Small intestine (tissue), 16 donors: ENCODE results near the gene TMEM109. TPM values are rescaled to one million over a fixed set of nuclear protein-coding genes. Genes with fewer than 3 reads are reported as not detected.
A peak's percentile ranks its signal among the peaks of the same experiment; 100 is the strongest.

ENCODE experiments used
- DNase-seq, 2 donors: peaks; one replicate each; pipeline versions ENCODE4 v3.0.0 to v3.0.0-alpha.2; 2013
- FAIRE-seq: peaks from 2 replicates; lab custom pipeline; 2012; peaks lifted over from hg19 to GRCh38; lab: Jason Lieb, UNC
- H3K27ac ChIP-seq, 3 donors: one replicate each; pipeline ENCODE4 v1.5.1; 2013; ENCODE audit warnings: low read length in 2 of 3, mild to moderate bottlenecking in 2 of 3, control low read depth in 1 of 3, inconsistent platforms in 1 of 3, low read depth in 1 of 3, moderate library complexity in 1 of 3
- H3K27me3 ChIP-seq, 3 donors: one replicate each; pipeline ENCODE4 v1.6.1; 2013; ENCODE audit warnings: low read length in 3 of 3, inconsistent platforms in 1 of 3; ENCODE audit not compliant: control insufficient read depth in 3 of 3, insufficient read depth in 3 of 3
- H3K36me3 ChIP-seq, 3 donors: one replicate each; pipeline ENCODE4 v1.6.1; 2013; ENCODE audit warnings: low read length in 3 of 3, inconsistent platforms in 1 of 3, low read depth in 1 of 3, mild to moderate bottlenecking in 1 of 3, moderate library complexity in 1 of 3; ENCODE audit not compliant: control insufficient read depth in 3 of 3, insufficient read depth in 2 of 3
- H3K4me1 ChIP-seq, 3 donors: one replicate each; pipeline ENCODE4 v1.6.1; 2013; ENCODE audit warnings: low read length in 2 of 3, inconsistent platforms in 1 of 3, low read depth in 1 of 3, mild to moderate bottlenecking in 1 of 3, moderate library complexity in 1 of 3; ENCODE audit not compliant: control insufficient read depth in 3 of 3, insufficient read depth in 2 of 3
- H3K4me3 ChIP-seq, 3 donors: one replicate each; pipeline ENCODE4 v1.5.1; 2013; ENCODE audit warnings: low read length in 3 of 3, control low read depth in 1 of 3, inconsistent platforms in 1 of 3, low read depth in 1 of 3, mild to moderate bottlenecking in 1 of 3, moderate library complexity in 1 of 3
- H3K9me3 ChIP-seq, 2 donors: one replicate each; pipeline ENCODE4 v1.6.1; 2013; ENCODE audit warnings: low read depth in 1 of 2, low read length in 1 of 2; ENCODE audit not compliant: control insufficient read depth in 2 of 2, insufficient read depth in 1 of 2
- WGBS, 3 donors: extraction: QIAGEN DNeasy Blood & Tissue Kit; methylation state at CpG; one replicate each; pipeline ENCODE4 v1.1.7; 2013; 5-methylcytosine and 5-hydroxymethylcytosine counted together
- long read RNA-seq, 10 donors: transcript quantifications; one replicate each; lab custom pipeline, GENCODE V29; 2026
- polyA plus RNA-seq, 4 donors: library from polyadenylated mRNA; stranded (reverse) in 3 of 4; unstranded in 1 of 4; fragments of 200-250 nt in 3 of 4; fragments of 120-200 nt in 1 of 4; gene quantifications; one replicate each; pipeline versions ENCODE4 v1.2.1 to v1.2.3, GENCODE V29; 2013
- donor health status: healthy with polysubstance abuse.
- donor health status: control.
- donor health status: control.
- donor health status: Bipolar disorder and iron deficiency.
- donor health status: healthy.

Gene TMEM109
- 10 to 100 TPM; 14.1 to 63.7 (median 33.9) TPM for polyA plus RNA-seq
- long read RNA-seq, donor 1, transcript TMEM109-201 (4 exons, 2,413 nt) = major isoform, 16 of 17 reads
- long read RNA-seq, donor 1, partial matches to known transcripts = 0 of 17 reads
- long read RNA-seq, donor 1, other reads (novel, unspliced or antisense) = 0 of 17 reads
- long read RNA-seq, donor 2, transcript TMEM109-201 (4 exons, 2,413 nt) = major isoform, 6 of 6 reads
- long read RNA-seq, donor 2, partial matches to known transcripts = 0 of 6 reads
- long read RNA-seq, donor 2, other reads (novel, unspliced or antisense) = 0 of 6 reads
- long read RNA-seq, donor 3, transcript TMEM109-201 (4 exons, 2,413 nt) = major isoform, 18 of 20 reads
- long read RNA-seq, donor 3, partial matches to known transcripts = 0 of 20 reads
- long read RNA-seq, donor 3, other reads (novel, unspliced or antisense) = 0 of 20 reads
- long read RNA-seq, donor 4, partial matches to known transcripts = 0 of 2 reads
- long read RNA-seq, donor 4, other reads (novel, unspliced or antisense) = 0 of 2 reads
- long read RNA-seq, donor 5, transcript TMEM109-201 (4 exons, 2,413 nt) = major isoform, 5 of 7 reads
- long read RNA-seq, donor 5, partial matches to known transcripts = 0 of 7 reads
- long read RNA-seq, donor 5, other reads (novel, unspliced or antisense) = 0 of 7 reads
- long read RNA-seq, donor 6, transcript TMEM109-201 (4 exons, 2,413 nt) = major isoform, 11 of 17 reads
- long read RNA-seq, donor 6, partial matches to known transcripts = 6 of 17 reads
- long read RNA-seq, donor 6, other reads (novel, unspliced or antisense) = 0 of 17 reads
- long read RNA-seq, donor 7 = 0 reads
- long read RNA-seq, donor 8, partial matches to known transcripts = 7 of 10 reads
- long read RNA-seq, donor 8, other reads (novel, unspliced or antisense) = 0 of 10 reads
- long read RNA-seq, donor 9, partial matches to known transcripts = 0 of 3 reads
- long read RNA-seq, donor 9, other reads (novel, unspliced or antisense) = 0 of 3 reads
- long read RNA-seq, donor 10, transcript TMEM109-201 (4 exons, 2,413 nt) = major isoform, 36 of 39 reads
- long read RNA-seq, donor 10, partial matches to known transcripts = 0 of 39 reads
- long read RNA-seq, donor 10, other reads (novel, unspliced or antisense) = 0 of 39 reads

- Histone ChIP-seq H3K9me3 (no peaks in the 10 kb centered on the region), H3K36me3 (peaks cover 0 to 3% (median 0%) of the 10 kb centered on the region in 3 donors), H3K4me1 (peaks cover 6 to 12% (median 8%) of the 10 kb centered on the region in 3 donors), H3K27ac (peak within 1 kb of the TSS; percentile 77 to 96 (median 95)), H3K27me3 (no peaks in the 10 kb centered on the region), H3K4me3 (peak within 1 kb of the TSS; percentile 68 to 86 (median 81))
- 0% methylated on average over 48 to 70 of the region's 70 CpGs for WGBS, 3 donors
- DNase-seq (peak; percentile 94 to 95), FAIRE-seq (no peak)
Observed at GRCh38 chr11:60913793-60914632, at the start of gene TMEM109. Gene TMEM109 (plus strand): TSS chr11:60914158. CDS start chr11:60919694, 5,536 bp downstream.

GRCh38 chr11:60864856-60865513 lies 49.0 kb upstream of the TMEM109 start:
- FAIRE-seq = no peak
- WGBS, 3 donors = 76 to 85% (median 77%) methylated on average over 7 of the region's 7 CpGs

GRCh38 chr11:60866911-60867870 lies 46.8 kb upstream of the TMEM109 start, which contains the start of gene ZP1:
Gene ZP1 (plus strand): TSS chr11:60867542. CDS start chr11:60867562, 20 bp downstream.
- H3K27me3 ChIP-seq = no peaks in the 10 kb centered on the region
- WGBS, 3 donors = 76 to 79% (median 76%) methylated on average over 13 of the region's 13 CpGs
- FAIRE-seq (no peak), DNase-seq (no peak)
- no peaks in the 10 kb centered on the region for H3K9me3 ChIP-seq
- H3K36me3 ChIP-seq = no peaks in the 10 kb centered on the region
- no peaks in the 10 kb centered on the region for H3K4me1 ChIP-seq
- H3K27ac ChIP-seq = no peak within 1 kb of the TSS
- H3K4me3 ChIP-seq = no peak within 1 kb of the TSS

More at GRCh38 chr11:60864856-60865513, 49.0 kb upstream of the TMEM109 start:
- Histone ChIP-seq H3K27me3 (no peaks in the 10 kb centered on the region), H3K4me1 (no peaks in the 10 kb centered on the region), H3K9me3 (no peaks in the 10 kb centered on the region), H3K27ac (no peak overlapping the region), H3K4me3 (no peak overlapping the region), H3K36me3 (no peaks in the 10 kb centered on the region)
- no peak for DNase-seq

GRCh38 chr11:60867871-60868681 lies 45.9 kb upstream of the TMEM109 start:
- no peak for FAIRE-seq
- H3K27ac ChIP-seq = no peak overlapping the region
- no peak overlapping the region for H3K4me3 ChIP-seq
- no peaks in the 10 kb centered on the region for H3K27me3 ChIP-seq
- peaks cover 0 to 1% (median 0%) of the 10 kb centered on the region in 3 donors for H3K4me1 ChIP-seq
- H3K36me3 ChIP-seq = no peaks in the 10 kb centered on the region
- DNase-seq = no peak
- H3K9me3 ChIP-seq = no peaks in the 10 kb centered on the region
- WGBS, 3 donors = 65 to 73% (median 66%) methylated on average over 10 of the region's 10 CpGs

- no peaks in the 10 kb centered on the region for H3K36me3 ChIP-seq
- 80 to 87% (median 82%) methylated on average over 10 of the region's 10 CpGs for WGBS, 3 donors
- FAIRE-seq = no peak
- H3K9me3 ChIP-seq = no peaks in the 10 kb centered on the region
- no peak for DNase-seq
- H3K4me1 ChIP-seq = peaks cover 0 to 9% (median 0%) of the 10 kb centered on the region in 3 donors
- H3K27me3 ChIP-seq = no peaks in the 10 kb centered on the region
- H3K4me3 ChIP-seq = no peak overlapping the region
- H3K27ac ChIP-seq = no peak overlapping the region
Observed at GRCh38 chr11:60868682-60869450, 45.1 kb upstream of the TMEM109 start.

GRCh38 chr11:60869451-60869825 lies 44.5 kb upstream of the TMEM109 start:
- H3K4me1 ChIP-seq = peaks cover 0 to 9% (median 0%) of the 10 kb centered on the region in 3 donors
- peaks cover 0 to 2% (median 0%) of the 10 kb centered on the region in 3 donors for H3K36me3 ChIP-seq
- no peak for DNase-seq
- no peak overlapping the region for H3K4me3 ChIP-seq
- no peaks in the 10 kb centered on the region for H3K27me3 ChIP-seq
- no peak overlapping the region for H3K27ac ChIP-seq
- 82 to 95% (median 89%) methylated on average over 6 to 7 of the region's 7 CpGs for WGBS, 3 donors
- no peaks in the 10 kb centered on the region for H3K9me3 ChIP-seq
- no peak for FAIRE-seq
